HG03139 (cell line): ENCODE measurements around the gene MAPK8IP1.

Experiments
- ATAC-seq: cut with Tn5 transposase; IDR thresholded peaks from one replicate; pipeline ENCODE4 v1.9.1; 2021; ENCODE audit not compliant: unreplicated experiment

The MAPK8IP1 gene

GRCh38 chr11:45906965-45907611, 21.6 kb downstream of the MAPK8IP1 start, which contains the start of gene FREY1:
Gene FREY1, minus strand, starts transcription at chr11:45907271. Its CDS starts 26 bp downstream, at chr11:45907245.
- no peak for ATAC-seq

- ATAC-seq: no peak
Measured at GRCh38 chr11:45907911-45908370, 22.5 kb downstream of the MAPK8IP1 start.

GRCh38 chr11:45909594-45910475, 24.4 kb downstream of the MAPK8IP1 start:
- ATAC-seq: no peak

- no peak for ATAC-seq
Measured at GRCh38 chr11:45910623-45911022, 25.2 kb downstream of the MAPK8IP1 start.

- ATAC-seq: no peak
Measured at GRCh38 chr11:45913514-45913913, 28.1 kb downstream of the MAPK8IP1 start.

GRCh38 chr11:45913942-45914635, 28.6 kb downstream of the MAPK8IP1 start:
- no peak for ATAC-seq

- no peak for ATAC-seq
Measured at GRCh38 chr11:45915446-45915845, 30.0 kb downstream of the MAPK8IP1 start.

GRCh38 chr11:45917286-45917622, 31.8 kb downstream of the MAPK8IP1 start:
- no peak for ATAC-seq

- ATAC-seq: peak; percentile 86
Measured at GRCh38 chr11:45917623-45918330, 32.3 kb downstream of the MAPK8IP1 start, which contains the start of gene PEX16. Gene PEX16, minus strand, starts transcription at chr11:45917877. Its CDS starts 66 bp downstream, at chr11:45917811.

GRCh38 chr11:45918331-45918941, 33.0 kb downstream of the MAPK8IP1 start:
- peak; percentile 28 for ATAC-seq

GRCh38 chr11:45918962-45919675, 33.7 kb downstream of the MAPK8IP1 start:
- no peak for ATAC-seq

- ATAC-seq: no peak
Measured at GRCh38 chr11:45919806-45920530, 34.5 kb downstream of the MAPK8IP1 start.

GRCh38 chr11:45920531-45921477, 35.4 kb downstream of the MAPK8IP1 start:
- ATAC-seq: no peak

- no peak for ATAC-seq
Measured at GRCh38 chr11:45921561-45922424, 36.3 kb downstream of the MAPK8IP1 start.

GRCh38 chr11:45922425-45923082, 37.1 kb downstream of the MAPK8IP1 start, which contains the start of gene LARGE2:
Gene LARGE2, plus strand, starts transcription at chr11:45922656. Its CDS starts 227 bp downstream, at chr11:45922883.
- ATAC-seq: no peak
